ENCODE measurements around the gene MITF.

- TF ChIP-seq RAD21 (IDR thresholded peaks at IDR 0.05), result no peak
- TF ChIP-seq CTCF (IDR thresholded peaks at IDR 0.05; ENCODE audit: low read depth, low read length, missing input control), result no peak
Measured at GRCh38 chr3:70010346-70010745, 271.1 kb downstream of the MITF start.
